Measurements from ENCODE around the gene MARCHF9.

DNA sequence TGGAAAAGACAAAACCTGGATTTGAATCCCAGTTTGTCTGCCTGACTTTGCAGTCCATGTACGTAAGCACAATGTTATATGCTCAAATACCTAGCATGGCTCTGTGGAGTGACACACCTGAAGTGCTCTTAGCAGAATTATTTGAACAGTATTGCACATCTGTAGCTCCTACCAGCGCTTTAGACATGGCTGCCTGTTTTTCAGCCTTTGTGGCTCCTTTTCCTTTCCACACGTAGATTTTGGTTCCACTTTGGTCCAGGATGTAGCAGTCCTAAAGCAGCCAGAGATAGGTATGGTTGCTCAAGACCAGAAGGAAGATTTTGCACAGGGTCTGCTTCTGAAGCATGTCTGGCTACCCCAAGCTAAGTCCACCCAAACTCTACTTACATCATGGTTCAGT, 54.5 kb downstream of the MARCHF9 start:
- TF ChIP-seq, protein P1, sequence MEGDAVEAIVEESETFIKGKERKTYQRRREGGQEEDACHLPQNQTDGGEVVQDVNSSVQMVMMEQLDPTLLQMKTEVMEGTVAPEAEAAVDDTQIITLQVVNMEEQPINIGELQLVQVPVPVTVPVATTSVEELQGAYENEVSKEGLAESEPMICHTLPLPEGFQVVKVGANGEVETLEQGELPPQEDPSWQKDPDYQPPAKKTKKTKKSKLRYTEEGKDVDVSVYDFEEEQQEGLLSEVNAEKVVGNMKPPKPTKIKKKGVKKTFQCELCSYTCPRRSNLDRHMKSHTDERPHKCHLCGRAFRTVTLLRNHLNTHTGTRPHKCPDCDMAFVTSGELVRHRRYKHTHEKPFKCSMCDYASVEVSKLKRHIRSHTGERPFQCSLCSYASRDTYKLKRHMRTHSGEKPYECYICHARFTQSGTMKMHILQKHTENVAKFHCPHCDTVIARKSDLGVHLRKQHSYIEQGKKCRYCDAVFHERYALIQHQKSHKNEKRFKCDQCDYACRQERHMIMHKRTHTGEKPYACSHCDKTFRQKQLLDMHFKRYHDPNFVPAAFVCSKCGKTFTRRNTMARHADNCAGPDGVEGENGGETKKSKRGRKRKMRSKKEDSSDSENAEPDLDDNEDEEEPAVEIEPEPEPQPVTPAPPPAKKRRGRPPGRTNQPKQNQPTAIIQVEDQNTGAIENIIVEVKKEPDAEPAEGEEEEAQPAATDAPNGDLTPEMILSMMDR (IDR thresholded peaks at IDR 0.05), result no peak
- TF ChIP-seq POLR2A (IDR thresholded peaks at IDR 0.05), result no peak
